Endothelial cell of umbilical vein (primary cell): ENCODE measurements around the gene SPINT1.
A peak's percentile ranks its signal among the peaks of the same experiment; 100 is the strongest.

Source experiments
- CTCF ChIP-seq, 2 donors: IDR thresholded peaks; 1 replicate in 1 of 2; 2 replicates in 1 of 2; pipeline ENCODE4 v1.5.1; 2011; ENCODE audit warnings: low read length in 2 of 2, mild to moderate bottlenecking in 2 of 2, moderate library complexity in 2 of 2, control low read depth in 1 of 2, inconsistent platforms in 1 of 2, low read depth in 1 of 2; ENCODE audit not compliant: insufficient read depth in 1 of 2; ENCODE audit errors: extremely low read depth in 1 of 2
- EZH2 ChIP-seq: IDR thresholded peaks from 2 replicates; pipeline ENCODE4 v1.6.1; 2012; ENCODE audit warnings: borderline replicate concordance, low read depth, mild to moderate bottlenecking, moderate library complexity, low read length, inconsistent platforms; ENCODE audit not compliant: severe bottlenecking
- GATA2 ChIP-seq: IDR thresholded peaks from 2 replicates; pipeline ENCODE4 v1.7.0; 2011; ENCODE audit warnings: low read depth, mild to moderate bottlenecking, moderate library complexity, mixed read lengths, low read length; ENCODE audit not compliant: insufficient read length, insufficient read depth
- JUN ChIP-seq: IDR thresholded peaks from 2 replicates; pipeline ENCODE4 v1.6.1; 2011; ENCODE audit warnings: borderline replicate concordance, low read depth; ENCODE audit not compliant: insufficient read length, insufficient read depth
- TF ChIP-seq, protein P1 (sequence below): IDR thresholded peaks from 2 replicates; pipeline ENCODE4 v1.6.1; 2011; ENCODE audit not compliant: insufficient read depth, insufficient read length

DNA sequence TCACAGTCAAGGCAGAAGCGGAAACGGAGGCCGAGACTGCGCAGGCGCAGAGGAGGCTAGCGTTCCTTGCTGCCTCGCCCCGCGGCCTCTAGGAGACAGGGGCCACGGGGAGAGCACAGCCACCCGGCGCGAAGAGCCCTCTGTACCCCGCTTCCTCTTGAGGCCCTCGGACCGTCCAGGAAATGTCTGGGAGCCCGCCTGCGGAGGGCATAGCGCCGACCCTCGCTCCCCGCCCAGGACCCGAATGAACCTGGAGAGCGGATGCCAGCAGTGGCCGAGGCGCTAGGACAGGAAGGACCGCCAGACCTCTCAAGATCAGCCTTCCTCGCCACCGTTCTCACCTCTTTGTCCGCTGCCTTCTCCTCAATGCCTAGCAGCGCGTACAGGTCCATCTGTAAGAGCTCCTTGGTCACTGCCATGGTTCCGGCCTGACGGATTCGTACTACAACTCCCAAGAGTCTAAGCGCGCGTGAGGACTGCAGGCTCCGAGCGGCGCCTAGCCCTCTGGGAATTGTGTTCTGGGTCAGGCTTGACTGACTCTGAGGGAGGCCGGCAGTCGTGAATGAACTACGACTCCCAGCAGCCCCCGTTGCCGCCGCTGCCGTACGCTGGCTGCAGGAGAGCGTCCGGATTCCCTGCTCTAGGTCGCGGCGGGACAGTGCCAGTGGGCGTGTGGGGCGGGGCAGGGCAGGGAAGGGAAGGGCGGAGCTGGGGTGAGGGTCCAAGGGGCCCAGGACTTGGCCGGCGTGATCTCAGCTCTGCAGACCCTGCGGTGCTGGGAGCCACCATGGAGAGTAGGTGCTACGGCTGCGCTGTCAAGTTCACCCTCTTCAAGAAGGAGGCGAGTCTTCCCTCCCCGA is 36.6 kb upstream of the SPINT1 start, which contains the start of the genes DNAJC17 and ZFYVE19:
- TF ChIP-seq CTCF (IDR thresholded peaks at IDR 0.05; ENCODE audit: extremely low read depth in 1 of 2, insufficient read depth in 1 of 2, low read depth in 1 of 2, low read length in 2 of 2) (peak in 1 of 2 donors; percentile 3), EZH2 (no peak), JUN (no peak), GATA2 (no peak)
- TF ChIP-seq, protein P1, sequence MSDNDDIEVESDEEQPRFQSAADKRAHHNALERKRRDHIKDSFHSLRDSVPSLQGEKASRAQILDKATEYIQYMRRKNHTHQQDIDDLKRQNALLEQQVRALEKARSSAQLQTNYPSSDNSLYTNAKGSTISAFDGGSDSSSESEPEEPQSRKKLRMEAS: no peak
